Thymus (tissue), 11 donors: ENCODE data around the gene SEC22A. TPM values are rescaled to one million over a fixed set of nuclear protein-coding genes. Genes with fewer than 3 reads are reported as not detected.

Experiments
- DNase-seq, 9 donors: peaks; one replicate each; pipeline ENCODE4 v3.0.0-alpha.2; 2013; ENCODE audit warnings: low spot score in 9 of 9, low read depth in 6 of 9, missing footprints in 1 of 9
- H3K27ac ChIP-seq, 2 donors: one replicate each; pipeline ENCODE4 v1.5.1; 2013; ENCODE audit warnings: control low read depth in 1 of 2, low read depth in 1 of 2, low read length in 1 of 2, mild to moderate bottlenecking in 1 of 2, moderate library complexity in 1 of 2
- H3K27me3 ChIP-seq, 2 donors: one replicate each; pipeline ENCODE4 v1.5.1; 2013; ENCODE audit warnings: low read length in 1 of 2; ENCODE audit not compliant: control insufficient read depth in 2 of 2, insufficient read depth in 1 of 2
- H3K36me3 ChIP-seq, 2 donors: one replicate each; pipeline ENCODE4 v1.5.1; 2013; ENCODE audit warnings: low read length in 1 of 2, mild to moderate bottlenecking in 1 of 2, moderate library complexity in 1 of 2; ENCODE audit not compliant: control insufficient read depth in 2 of 2, insufficient read depth in 2 of 2
- H3K4me1 ChIP-seq, 2 donors: one replicate each; pipeline ENCODE4 v1.5.1; 2013; ENCODE audit warnings: low read length in 2 of 2; ENCODE audit not compliant: control insufficient read depth in 2 of 2, insufficient read depth in 2 of 2
- H3K4me3 ChIP-seq, 2 donors: one replicate each; pipeline ENCODE4 v1.5.1; 2013; ENCODE audit warnings: low read length in 2 of 2, control low read depth in 1 of 2, mild to moderate bottlenecking in 1 of 2
- H3K9me3 ChIP-seq, 2 donors: one replicate each; pipeline ENCODE4 v1.5.1; 2013; ENCODE audit warnings: low read length in 1 of 2, mild to moderate bottlenecking in 1 of 2; ENCODE audit not compliant: control insufficient read depth in 2 of 2, insufficient read depth in 1 of 2
- WGBS: extraction: QIAGEN DNeasy Blood & Tissue Kit; methylation state at CpG from one replicate; pipeline ENCODE4 v1.1.7; 2013; 5-methylcytosine and 5-hydroxymethylcytosine counted together
- polyA plus RNA-seq: library from polyadenylated mRNA; stranded (reverse); fragments of 200-250 nt; gene quantifications from one replicate; pipeline ENCODE4 v1.2.3, GENCODE V29; 2013
- total RNA-seq: library from RNA; stranded (reverse); fragments of 120-200 nt; gene quantifications from one replicate; pipeline ENCODE4 v1.2.4, GENCODE V29; 2013
- donor health status: healthy.

The SEC22A gene
- total and polyA plus RNA-seq, 2 donors = 15.8 to 23.2 TPM

DNA sequence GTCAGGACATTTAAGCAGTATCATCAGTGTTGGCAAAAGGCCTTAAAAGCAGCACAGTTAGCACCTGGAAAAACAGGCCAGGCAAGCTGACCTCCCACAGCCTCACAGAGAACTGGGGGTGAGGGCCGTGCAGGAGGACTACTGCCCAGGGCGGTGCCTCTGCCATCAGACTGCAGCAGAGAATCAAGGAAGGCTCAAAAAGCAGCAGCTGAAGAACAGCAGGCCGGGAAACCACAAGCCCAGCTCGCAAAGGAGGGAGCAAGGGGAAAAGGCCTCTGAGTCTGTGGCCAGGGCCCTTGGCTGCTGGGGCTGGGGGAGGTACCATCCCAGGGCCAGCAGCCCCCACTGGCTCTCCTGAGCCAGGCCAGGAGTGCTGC, 84.2 kb downstream of the SEC22A start:
- no peaks in the 10 kb centered on the region for H3K27me3 ChIP-seq
- no peaks in the 10 kb centered on the region for H3K9me3 ChIP-seq
- DNase-seq = no peak
- no peaks in the 10 kb centered on the region for H3K4me1 ChIP-seq
- H3K36me3 ChIP-seq = no peaks in the 10 kb centered on the region
- no peak overlapping the region for H3K27ac ChIP-seq
- WGBS = 67% methylated on average over 4 of the region's 4 CpGs
- H3K4me3 ChIP-seq = no peak overlapping the region

GRCh38 chr3:123286308-123287023, 84.7 kb downstream of the SEC22A start:
- Histone ChIP-seq H3K27ac (no peak overlapping the region), H3K4me3 (no peak overlapping the region), H3K4me1 (no peaks in the 10 kb centered on the region), H3K36me3 (no peaks in the 10 kb centered on the region), H3K27me3 (no peaks in the 10 kb centered on the region), H3K9me3 (no peaks in the 10 kb centered on the region)
- DNase-seq = peak in 8 of 9 donors; percentile 8 to 59 (median 24)
- WGBS = 82% methylated on average over 16 of the region's 16 CpGs

DNA sequence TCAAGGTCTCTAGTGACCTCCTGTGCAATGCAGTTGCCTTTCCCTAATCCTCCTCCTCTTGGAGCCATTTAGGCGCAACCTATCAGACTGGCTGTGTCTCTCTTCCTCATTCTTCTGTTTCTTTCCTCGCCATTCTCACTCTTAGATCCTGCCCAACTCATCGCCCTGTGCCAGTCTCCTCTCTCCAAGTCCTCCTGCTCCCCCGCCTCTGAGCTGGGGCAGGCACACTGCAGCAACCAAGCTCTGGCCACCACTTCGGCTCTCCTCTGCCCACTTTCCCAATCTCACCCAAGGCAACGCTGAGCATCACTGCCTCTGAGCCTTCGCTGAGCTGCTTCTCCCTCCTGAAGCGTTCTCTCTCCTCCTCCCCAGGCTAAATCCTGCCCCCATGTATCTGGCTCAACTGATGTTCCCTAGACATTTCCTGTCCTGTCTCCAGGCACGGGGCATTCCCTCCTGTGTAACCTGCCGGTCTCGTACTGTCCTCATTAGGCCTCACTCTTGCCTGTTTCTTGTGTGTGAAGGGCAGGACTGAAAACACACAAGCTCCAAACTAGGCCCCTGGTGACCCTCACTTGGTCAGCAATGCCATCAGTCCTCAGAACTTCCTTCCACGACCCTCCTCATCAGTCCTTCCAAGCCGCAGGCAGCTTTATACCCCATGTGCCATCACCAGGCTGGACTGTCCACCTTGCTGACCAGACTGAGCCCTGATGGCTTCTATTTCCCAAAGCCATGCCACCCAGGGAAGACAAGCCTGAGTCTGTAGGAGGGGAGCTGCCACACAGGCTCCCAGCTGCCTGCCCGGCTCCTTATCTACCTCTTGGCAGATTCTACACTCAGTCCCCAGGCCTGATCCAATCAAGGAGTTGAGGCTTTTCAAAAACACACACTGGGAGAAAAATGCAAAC, 85.6 kb downstream of the SEC22A start:
- no peaks in the 10 kb centered on the region for H3K27me3 ChIP-seq
- H3K4me1 ChIP-seq = no peaks in the 10 kb centered on the region
- no peak overlapping the region for H3K27ac ChIP-seq
- 94% methylated on average over 14 of the region's 14 CpGs for WGBS
- H3K4me3 ChIP-seq = no peak overlapping the region
- no peaks in the 10 kb centered on the region for H3K36me3 ChIP-seq
- DNase-seq = no peak
- no peaks in the 10 kb centered on the region for H3K9me3 ChIP-seq

DNA sequence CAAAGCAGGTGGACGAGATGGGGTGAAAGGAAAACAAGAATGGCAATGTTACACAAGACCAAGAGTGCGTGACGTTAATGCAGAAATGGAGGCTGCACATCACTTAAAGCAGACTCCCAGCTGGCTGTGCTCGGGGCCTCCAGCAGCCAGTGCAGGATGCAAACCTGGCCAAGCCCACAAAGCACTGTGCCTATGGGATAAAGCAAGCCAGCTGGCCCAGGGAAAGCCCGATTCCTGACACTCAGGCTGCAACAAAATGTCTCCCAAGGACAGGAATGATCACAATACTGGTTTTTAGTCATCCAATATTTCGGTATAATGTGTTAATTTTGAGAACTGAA, 86.2 kb downstream of the SEC22A start:
- H3K36me3 ChIP-seq = no peaks in the 10 kb centered on the region
- no peak overlapping the region for H3K27ac ChIP-seq
- H3K9me3 ChIP-seq = no peaks in the 10 kb centered on the region
- no peak overlapping the region for H3K4me3 ChIP-seq
- WGBS = 89% methylated on average over 6 of the region's 6 CpGs
- no peak for DNase-seq
- H3K4me1 ChIP-seq = no peaks in the 10 kb centered on the region
- H3K27me3 ChIP-seq = peaks cover 0 to 1% of the 10 kb centered on the region in 2 donors

DNA sequence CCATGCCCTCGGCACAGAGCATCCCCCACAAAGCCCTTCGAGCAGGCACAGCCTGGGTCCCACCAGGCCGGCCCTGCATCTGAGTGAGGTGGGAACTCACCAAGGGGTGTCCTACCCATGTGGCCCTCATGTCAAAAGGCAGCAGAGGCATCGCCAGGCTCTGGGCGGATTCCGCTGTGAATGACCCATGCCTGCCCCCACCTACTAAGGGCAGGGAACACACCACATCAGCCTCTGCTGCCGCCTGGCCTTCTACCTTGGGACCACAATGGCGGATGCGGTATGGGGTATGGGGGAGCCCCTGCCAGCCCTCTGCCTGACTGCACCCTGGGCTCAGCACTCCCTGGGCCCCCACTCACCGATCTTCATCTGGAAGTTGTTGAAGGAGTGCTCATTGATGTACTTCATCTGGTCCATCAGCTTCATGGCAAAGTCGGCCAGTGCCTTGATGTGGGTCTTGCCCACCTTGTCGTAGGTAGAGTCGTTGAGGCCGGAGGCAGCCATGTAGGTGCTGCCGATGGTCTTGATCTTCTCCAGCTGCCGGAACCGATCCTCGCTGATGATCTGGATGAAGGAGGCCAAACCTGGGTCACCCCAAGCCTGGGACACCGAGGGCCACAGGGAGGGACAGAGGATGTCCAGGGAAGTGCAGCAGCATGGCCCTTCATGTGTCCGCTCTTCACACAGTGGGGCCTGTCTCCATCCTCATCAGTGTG, 87.8 kb downstream of the SEC22A start:
- H3K9me3 ChIP-seq = no peaks in the 10 kb centered on the region
- H3K4me1 ChIP-seq = no peaks in the 10 kb centered on the region

DNA sequence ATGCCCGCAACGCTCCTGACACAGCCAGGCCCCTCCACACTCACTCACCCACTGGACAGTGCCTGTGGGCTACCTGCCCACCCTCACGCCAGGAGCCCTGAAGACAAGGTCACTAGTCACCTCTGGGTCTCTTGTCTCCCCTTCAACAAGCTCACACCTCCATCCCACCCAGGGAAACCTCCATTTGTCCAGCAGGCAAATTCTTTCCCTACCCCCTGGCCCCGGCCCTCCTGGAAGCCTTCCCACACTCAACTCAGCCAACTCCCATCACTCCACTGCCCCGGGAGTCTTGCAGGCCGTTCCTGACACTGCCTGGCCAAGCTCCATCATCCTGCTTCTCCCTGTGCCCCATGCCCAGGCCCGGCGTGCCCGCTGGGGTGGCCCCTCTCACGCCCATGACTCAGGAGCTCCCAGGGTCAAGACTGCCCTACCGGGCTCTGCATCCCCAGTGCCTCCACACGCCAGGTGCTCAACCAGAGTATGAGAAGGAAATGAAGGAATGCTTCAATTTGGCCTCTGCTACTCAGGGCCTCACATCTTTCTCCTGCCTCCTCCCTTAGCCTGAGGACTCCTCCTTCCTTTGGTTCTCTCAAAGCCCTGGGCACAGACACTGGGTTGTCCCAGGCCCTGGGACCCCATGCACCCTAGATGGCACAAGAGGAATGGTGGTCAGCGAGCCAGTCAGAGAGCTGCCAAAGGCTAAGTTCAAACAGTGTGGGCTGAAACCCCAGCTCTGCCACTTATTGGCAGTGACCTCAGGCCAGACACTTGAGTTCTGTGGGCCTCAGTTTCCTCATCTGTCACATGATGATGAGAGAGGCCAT, 88.6 kb downstream of the SEC22A start:
- 90% methylated on average over 13 of the region's 13 CpGs for WGBS
- Histone ChIP-seq H3K9me3 (no peaks in the 10 kb centered on the region), H3K4me1 (no peaks in the 10 kb centered on the region), H3K27ac (no peak overlapping the region), H3K27me3 (peaks cover 0 to 2% of the 10 kb centered on the region in 2 donors), H3K36me3 (no peaks in the 10 kb centered on the region), H3K4me3 (no peak overlapping the region)
- no peak for DNase-seq

More for the DNA sequence above, 87.8 kb downstream of the SEC22A start:
- Histone ChIP-seq H3K27me3 (peaks cover 0 to 2% of the 10 kb centered on the region in 2 donors), H3K27ac (no peak overlapping the region), H3K36me3 (no peaks in the 10 kb centered on the region), H3K4me3 (no peak overlapping the region)
- no peak for DNase-seq
- 96% methylated on average over 20 of the region's 20 CpGs for WGBS

DNA sequence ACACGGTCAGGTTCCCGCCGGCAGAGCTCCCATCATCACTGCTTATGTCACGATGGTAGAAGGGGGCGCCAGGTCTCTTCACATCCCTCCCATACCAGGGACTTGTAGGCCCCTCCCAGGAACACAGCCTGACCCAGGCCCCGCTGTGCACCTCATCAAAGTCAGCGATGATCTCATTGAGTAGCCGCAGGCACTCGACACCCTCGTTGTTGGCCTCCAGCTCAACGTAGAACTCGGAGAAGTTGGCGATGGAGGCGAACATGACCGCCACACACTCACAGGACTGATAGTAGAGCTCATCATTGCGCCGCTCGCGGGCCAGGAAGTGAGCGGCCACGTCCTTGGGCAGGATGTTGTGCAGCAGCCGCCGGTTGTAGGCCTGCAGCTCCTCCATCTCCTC, 89.2 kb downstream of the SEC22A start:
- H3K4me1 ChIP-seq = no peaks in the 10 kb centered on the region
- peaks cover 0 to 2% of the 10 kb centered on the region in 2 donors for H3K27me3 ChIP-seq
- no peak for DNase-seq
- H3K4me3 ChIP-seq = no peak overlapping the region
- H3K9me3 ChIP-seq = no peaks in the 10 kb centered on the region
- H3K27ac ChIP-seq = no peak overlapping the region
- H3K36me3 ChIP-seq = no peaks in the 10 kb centered on the region
- WGBS = 93% methylated on average over 23 of the region's 23 CpGs

DNA sequence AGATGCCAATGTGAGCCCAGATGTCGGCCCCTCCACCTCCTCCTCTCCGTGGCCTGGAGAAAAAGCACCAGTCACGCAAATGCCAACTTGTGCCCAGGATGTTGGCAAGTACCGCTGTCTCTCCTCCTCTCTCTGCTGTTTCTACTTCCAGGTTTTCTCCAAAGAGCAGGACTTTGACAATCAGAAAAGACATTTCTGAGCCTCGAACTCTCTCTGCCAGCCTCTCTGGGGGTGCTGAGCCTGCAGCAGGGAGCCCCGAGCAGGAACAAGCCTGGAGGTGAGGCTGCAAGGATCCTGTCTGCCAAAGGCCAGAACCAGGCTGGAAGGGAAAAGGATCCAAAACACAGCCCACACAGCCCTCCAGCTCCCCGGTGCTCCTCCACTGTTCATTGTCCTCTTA, 89.7 kb downstream of the SEC22A start:
- Histone ChIP-seq H3K36me3 (no peaks in the 10 kb centered on the region), H3K27ac (no peak overlapping the region), H3K4me3 (no peak overlapping the region), H3K27me3 (peaks cover 0 to 2% of the 10 kb centered on the region in 2 donors), H3K9me3 (no peaks in the 10 kb centered on the region), H3K4me1 (no peaks in the 10 kb centered on the region)
- WGBS = 87% methylated on average over 7 of the region's 7 CpGs
- no peak for DNase-seq
